ENCODE results near the gene SETBP1. TPM values are rescaled to one million over a fixed set of nuclear protein-coding genes. Genes with fewer than 3 reads are reported as not detected.

The SETBP1 gene
- total and polyA plus RNA-seq, 7 experiments from 2014 or later = 0.08 to 12.5 (median 2.5) TPM; not detected in 2

DNA sequence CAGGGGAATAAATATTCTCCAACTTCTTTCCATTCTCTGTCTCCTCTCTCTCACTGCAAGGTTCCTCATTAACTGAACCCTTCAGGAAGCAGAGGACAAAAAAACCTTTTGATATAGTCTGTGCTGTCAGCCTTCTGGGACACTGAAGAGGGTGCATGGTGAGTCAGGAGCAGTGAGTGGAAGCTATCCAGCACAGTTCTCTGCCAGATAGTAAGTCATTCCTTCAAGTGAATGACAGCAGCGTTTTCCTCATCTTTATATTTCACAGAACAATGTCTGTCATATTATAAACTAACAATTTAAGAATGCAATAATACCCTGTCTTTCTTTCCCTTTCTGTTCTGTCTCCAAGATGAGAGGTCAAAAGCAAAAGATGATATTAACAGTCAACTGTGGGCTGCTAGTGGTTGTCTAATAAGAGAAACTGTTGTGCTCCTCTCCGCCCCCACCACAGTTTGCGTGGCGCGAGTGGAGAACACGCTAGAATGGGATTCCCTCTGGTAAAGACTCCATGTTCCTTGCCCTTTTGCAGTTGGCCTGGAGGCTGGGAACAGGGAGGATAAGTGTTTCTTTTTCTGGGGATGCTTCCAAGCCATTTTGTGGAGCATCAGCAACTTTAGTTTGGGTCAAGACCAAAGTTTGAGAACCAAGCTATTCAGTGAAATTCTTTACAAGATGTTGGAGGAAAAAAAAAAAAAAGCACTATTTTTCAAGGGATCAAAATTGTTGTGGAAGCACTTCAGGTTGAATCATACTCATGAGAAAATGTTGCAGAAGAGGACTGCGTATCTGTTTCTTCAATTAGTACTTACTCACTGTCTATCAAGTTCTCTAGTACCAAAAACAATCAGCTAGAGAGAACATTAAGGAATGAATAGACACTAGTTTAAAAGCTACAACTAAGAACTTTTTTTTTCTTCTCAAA is 430.2 kb downstream of the SETBP1 start:
- ChIA-PET CTCF (interaction anchor here (0.6 kb wide), 1 partner anchor 38 kb away, joined by 5 read pairs; no protein-coding TSS in a partner anchor), POLR2A (no interaction called here)
- Mint-ChIP-seq H3K4me1 (peaks cover 0 to 3% (median 0%) of the 10 kb centered on the region in 7 donors), H3K27me3 (peaks cover 0 to 10% (median 0%) of the 10 kb centered on the region in 5 donors), H3K36me3 (no peaks in the 10 kb centered on the region), H3K27ac (no peak overlapping the region), H3K4me3 (no peak overlapping the region), H3K9me3 (peaks cover 0 to 3% (median 0%) of the 10 kb centered on the region in 11 donors)
- H3K36me3 ChIP-seq (ENCODE audit: control insufficient read depth in 2 of 3, insufficient read depth in 3 of 3, low read length in 3 of 3) = no peaks in the 10 kb centered on the region
- H3K27me3 ChIP-seq (ENCODE audit: control insufficient read depth in 2 of 2, insufficient read depth in 2 of 2, low read length in 2 of 2) = no peaks in the 10 kb centered on the region
- intact Hi-C loops (cut with micrococcal nuclease) = no loop called here
- DNase-seq = no peak
- no peaks in the 10 kb centered on the region for H3K9me3 ChIP-seq (ENCODE audit: control insufficient read depth in 2 of 3, low read length in 3 of 3)
- no peak overlapping the region for H3K27ac ChIP-seq (ENCODE audit: low read depth, low read length)
- H3K4me1 ChIP-seq (ENCODE audit: control insufficient read depth in 2 of 2, insufficient read depth in 2 of 2, low read length in 2 of 2) = peaks cover 0 to 9% of the 10 kb centered on the region in 2 donors
- ATAC-seq = no peak
- no peak overlapping the region for H3K4me3 ChIP-seq (ENCODE audit: low read length)

DNA sequence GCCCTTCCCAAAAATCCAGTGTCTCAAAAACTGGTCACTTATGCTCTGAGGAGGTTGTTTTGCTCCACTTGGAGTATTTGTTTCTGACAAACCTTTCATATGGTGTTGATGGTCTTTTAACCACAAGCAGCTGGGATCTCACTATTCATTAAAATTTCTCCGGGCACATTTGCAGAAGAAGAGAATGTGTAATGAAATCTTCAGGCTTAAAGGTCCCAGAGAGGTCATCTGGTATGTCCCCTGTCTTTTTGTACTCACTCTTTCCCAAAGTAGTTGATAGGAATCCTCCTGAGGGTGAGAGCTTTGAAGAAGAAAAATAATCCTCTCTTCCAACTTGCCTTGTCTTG is 430.8 kb downstream of the SETBP1 start:
- H3K4me3 ChIP-seq (ENCODE audit: low read length) = no peak overlapping the region
- peaks cover 0 to 15% (median 0%) of the 10 kb centered on the region in 5 donors for H3K27me3 Mint-ChIP-seq
- H3K36me3 Mint-ChIP-seq = no peaks in the 10 kb centered on the region
- intact Hi-C loops (cut with micrococcal nuclease) = no loop called here
- DNase-seq (no peak), ATAC-seq (no peak)
- peaks cover 0 to 3% (median 0%) of the 10 kb centered on the region in 11 donors for H3K9me3 Mint-ChIP-seq
- no peak overlapping the region for H3K4me3 Mint-ChIP-seq
- no peaks in the 10 kb centered on the region for H3K27me3 ChIP-seq (ENCODE audit: control insufficient read depth in 2 of 2, insufficient read depth in 2 of 2, low read length in 2 of 2)
- H3K9me3 ChIP-seq (ENCODE audit: control insufficient read depth in 2 of 3, low read length in 3 of 3) = no peaks in the 10 kb centered on the region
- no peaks in the 10 kb centered on the region for H3K36me3 ChIP-seq (ENCODE audit: control insufficient read depth in 2 of 3, insufficient read depth in 3 of 3, low read length in 3 of 3)
- peaks cover 0 to 3% (median 0%) of the 10 kb centered on the region in 7 donors for H3K4me1 Mint-ChIP-seq
- H3K27ac ChIP-seq (ENCODE audit: low read depth, low read length) = no peak overlapping the region
- H3K27ac Mint-ChIP-seq = no peak overlapping the region
- POLR2A ChIA-PET = no interaction called here
- H3K4me1 ChIP-seq (ENCODE audit: control insufficient read depth in 2 of 2, insufficient read depth in 2 of 2, low read length in 2 of 2) = peaks cover 0 to 4% of the 10 kb centered on the region in 2 donors
- CTCF ChIA-PET = no interaction called here

DNA sequence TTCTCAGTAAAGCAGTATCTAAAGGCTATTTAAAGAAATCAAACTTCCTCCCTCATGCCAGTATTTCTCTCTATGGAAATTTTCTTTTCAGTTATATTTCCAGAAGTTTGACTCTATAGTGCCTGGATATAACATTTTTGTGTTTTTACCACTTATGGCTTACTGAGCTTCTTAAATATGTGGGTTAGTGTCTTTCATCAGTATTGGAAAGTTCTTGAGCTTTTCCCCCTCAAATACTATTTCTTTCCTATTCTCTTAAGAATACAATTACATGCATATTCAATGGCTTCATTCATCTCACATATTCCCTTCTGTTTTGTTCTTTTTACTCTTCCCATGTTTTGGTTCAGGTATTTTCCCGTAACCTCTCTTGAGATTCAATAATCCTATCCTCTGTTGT is 432.0 kb downstream of the SETBP1 start:
- Histone ChIP-seq H3K36me3 (ENCODE audit: control insufficient read depth in 2 of 3, insufficient read depth in 3 of 3, low read length in 3 of 3) (no peaks in the 10 kb centered on the region), H3K27ac (ENCODE audit: low read depth, low read length) (no peak overlapping the region), H3K4me1 (ENCODE audit: control insufficient read depth in 2 of 2, insufficient read depth in 2 of 2, low read length in 2 of 2) (no peaks in the 10 kb centered on the region), H3K4me3 (ENCODE audit: low read length) (no peak overlapping the region), H3K27me3 (ENCODE audit: control insufficient read depth in 2 of 2, insufficient read depth in 2 of 2, low read length in 2 of 2) (no peaks in the 10 kb centered on the region), H3K9me3 (ENCODE audit: control insufficient read depth in 2 of 3, low read length in 3 of 3) (no peaks in the 10 kb centered on the region)
- peaks cover 0 to 3% (median 0%) of the 10 kb centered on the region in 7 donors for H3K4me1 Mint-ChIP-seq
- no peak for DNase-seq
- intact Hi-C loops (cut with micrococcal nuclease) = no loop called here
- H3K27me3 Mint-ChIP-seq = peaks cover 0 to 15% (median 0%) of the 10 kb centered on the region in 5 donors
- H3K9me3 Mint-ChIP-seq = peaks cover 0 to 3% (median 0%) of the 10 kb centered on the region in 11 donors
- ChIA-PET CTCF (no interaction called here), POLR2A (no interaction called here)
- H3K27ac Mint-ChIP-seq = no peak overlapping the region
- no peak overlapping the region for H3K4me3 Mint-ChIP-seq
- ATAC-seq = no peak
- H3K36me3 Mint-ChIP-seq = no peaks in the 10 kb centered on the region

DNA sequence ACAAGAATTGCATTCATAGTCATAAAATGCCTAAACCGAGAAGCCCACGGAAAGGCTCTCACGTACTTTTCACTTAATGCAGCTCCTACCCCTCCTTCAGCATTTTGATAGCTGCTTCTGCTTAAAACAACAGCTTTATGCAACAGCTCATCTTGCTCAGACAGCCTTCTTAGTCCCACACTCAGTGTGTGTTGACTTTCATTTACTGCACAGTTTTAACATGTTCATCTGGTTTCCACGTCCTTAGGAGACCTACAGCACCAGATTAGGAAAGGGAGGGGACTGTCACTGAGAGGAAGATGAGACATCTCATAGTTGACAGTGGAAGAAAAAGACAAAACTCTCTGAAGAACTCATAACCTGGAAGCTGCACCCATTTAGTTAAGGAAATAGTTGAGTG is 435.4 kb downstream of the SETBP1 start:
- ATAC-seq = no peak
- H3K4me3 ChIP-seq (ENCODE audit: low read length) = no peak overlapping the region
- H3K27ac ChIP-seq (ENCODE audit: low read depth, low read length) = no peak overlapping the region
- POLR2A ChIA-PET = no interaction called here
- H3K9me3 ChIP-seq (ENCODE audit: control insufficient read depth in 2 of 3, low read length in 3 of 3) = no peaks in the 10 kb centered on the region
- no peaks in the 10 kb centered on the region for H3K27me3 ChIP-seq (ENCODE audit: control insufficient read depth in 2 of 2, insufficient read depth in 2 of 2, low read length in 2 of 2)
- H3K27ac Mint-ChIP-seq = no peak overlapping the region
- H3K4me1 ChIP-seq (ENCODE audit: control insufficient read depth in 2 of 2, insufficient read depth in 2 of 2, low read length in 2 of 2) = no peaks in the 10 kb centered on the region
- peaks cover 0 to 5% (median 0%) of the 10 kb centered on the region in 7 donors for H3K4me1 Mint-ChIP-seq
- DNase-seq = no peak
- H3K36me3 Mint-ChIP-seq = no peaks in the 10 kb centered on the region
- intact Hi-C loops (cut with micrococcal nuclease) = no loop called here
- CTCF ChIA-PET = no interaction called here
- no peak overlapping the region for H3K4me3 Mint-ChIP-seq
- no peaks in the 10 kb centered on the region for H3K36me3 ChIP-seq (ENCODE audit: control insufficient read depth in 2 of 3, insufficient read depth in 3 of 3, low read length in 3 of 3)
- peaks cover 0 to 13% (median 0%) of the 10 kb centered on the region in 5 donors for H3K27me3 Mint-ChIP-seq
- peaks cover 0 to 3% (median 0%) of the 10 kb centered on the region in 11 donors for H3K9me3 Mint-ChIP-seq

Small RNA genes lying within 50 kb of the gene (microRNA-seq; reads per million reads assigned to microRNA genes)
- not detected for gene MIR4319 (ENCODE audit: borderline microRNAs expressed)
